ENCODE measurements around the gene CYTH3.
"Not testable (repeated sequence)": the region's sequence is repeated elsewhere in the genome, so short reads cannot be mapped to it uniquely, and the experiment has no call there.

CYTH3 gene

DNA sequence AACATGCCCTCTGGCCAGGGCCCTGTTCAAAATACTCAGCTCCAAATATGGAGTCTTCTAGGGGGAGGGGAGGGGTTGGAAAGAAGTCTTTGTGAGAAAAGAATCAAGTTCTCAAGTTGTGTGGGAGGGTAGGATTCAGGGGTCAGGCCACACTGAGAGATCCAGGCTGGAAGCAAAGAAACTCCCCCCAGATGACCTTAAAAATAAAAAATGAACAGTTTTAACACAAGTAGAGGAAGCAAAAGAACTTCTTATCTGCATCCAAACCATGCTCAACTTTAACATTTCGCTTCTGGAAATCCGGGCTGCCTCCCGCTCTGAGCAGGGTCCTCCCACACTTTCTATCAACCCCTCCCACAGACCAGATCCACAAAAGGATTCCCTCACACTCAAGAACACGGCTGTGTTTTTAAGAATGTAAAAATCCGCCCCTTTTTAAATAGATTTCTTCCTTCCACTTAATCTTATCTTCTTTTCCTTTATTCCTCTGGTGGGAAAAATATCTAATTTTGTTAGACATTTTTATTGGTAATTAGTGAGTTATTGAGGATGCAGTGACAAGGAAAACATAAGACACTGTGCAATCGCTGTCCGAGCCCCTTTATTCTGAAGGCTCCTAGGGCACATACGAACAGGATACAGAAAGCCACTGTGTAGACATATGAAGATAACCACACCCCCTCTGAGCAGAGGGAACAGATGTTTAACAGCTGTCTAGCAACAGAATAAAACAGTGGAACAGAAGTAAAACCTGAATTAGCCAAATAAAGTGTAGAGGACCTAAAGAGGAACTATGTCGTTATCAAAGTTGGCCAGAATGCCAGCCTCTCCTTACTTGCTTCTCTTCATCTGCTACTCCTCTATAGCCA, 43.8 kb downstream of the CYTH3 start:
- no peak overlapping the region for H3K4me2 ChIP-seq (ENCODE audit: insufficient read depth, low read length, poor library complexity, severe bottlenecking)
- no CpG with 5 or more reads among the region's 9 CpGs for WGBS, 2 donors (ENCODE audit: extremely low coverage in 2 of 2, insufficient read length in 2 of 2, insufficient replicate concordance in 1 of 2)
- no peaks in the 10 kb centered on the region for H3K27me3 ChIP-seq (ENCODE audit: control insufficient read depth in 3 of 3, insufficient read depth in 3 of 3, low read depth in 1 of 3, low read length in 3 of 3)
- H2BK12ac ChIP-seq (ENCODE audit: low read length) = no peak overlapping the region
- no peak overlapping the region for H3K4ac ChIP-seq (ENCODE audit: low read length)
- no peak overlapping the region for H4K91ac ChIP-seq (ENCODE audit: low read depth, low read length, poor library complexity)
- H3K9ac ChIP-seq (ENCODE audit: low read depth, low read length, poor library complexity) = no peak overlapping the region
- H4K8ac ChIP-seq (ENCODE audit: low read depth, low read length) = no peak overlapping the region
- H3K4me3 ChIP-seq (ENCODE audit: low read length in 2 of 2) = peak overlapping the region in 1 of 2 donors; percentile 46
- H3K14ac ChIP-seq (ENCODE audit: low read length) = no peak overlapping the region
- no peak overlapping the region for H3K23ac ChIP-seq (ENCODE audit: low read depth, low read length, poor library complexity)
- no peak overlapping the region for H3K18ac ChIP-seq (ENCODE audit: low read length)
- H2BK15ac ChIP-seq (ENCODE audit: low read length) = no peak overlapping the region
- peak overlapping the region; percentile 66 for H3K27ac ChIP-seq (replicated peaks; ENCODE audit: low read length)
- DNase-seq (ENCODE audit: low spot score) = no peak
- no peaks in the 10 kb centered on the region for H3K36me3 ChIP-seq (replicated peaks in 1 of 2; ENCODE audit: control insufficient read depth in 2 of 2, insufficient read depth in 2 of 2, low read length in 2 of 2)
- no peak overlapping the region for H2AK5ac ChIP-seq (ENCODE audit: low read depth, low read length)
- H2BK120ac ChIP-seq (ENCODE audit: low read depth, low read length) = no peak overlapping the region
- H3K9me3 ChIP-seq (replicated peaks in 1 of 2; ENCODE audit: control insufficient read depth in 2 of 2, insufficient read depth in 1 of 2, low read depth in 1 of 2, low read length in 2 of 2) = no peaks in the 10 kb centered on the region
- H2BK5ac ChIP-seq (ENCODE audit: low read length) = no peak overlapping the region
- no peaks in the 10 kb centered on the region for H3K79me1 ChIP-seq (ENCODE audit: low read depth, low read length)
- peak overlapping the region; percentile 82 for H2AFZ ChIP-seq (ENCODE audit: low read length)
- peaks cover 11 to 13% of the 10 kb centered on the region in 2 donors for H3K4me1 ChIP-seq (ENCODE audit: control insufficient read depth in 2 of 2, insufficient read depth in 1 of 2, low read depth in 1 of 2, low read length in 2 of 2)

DNA sequence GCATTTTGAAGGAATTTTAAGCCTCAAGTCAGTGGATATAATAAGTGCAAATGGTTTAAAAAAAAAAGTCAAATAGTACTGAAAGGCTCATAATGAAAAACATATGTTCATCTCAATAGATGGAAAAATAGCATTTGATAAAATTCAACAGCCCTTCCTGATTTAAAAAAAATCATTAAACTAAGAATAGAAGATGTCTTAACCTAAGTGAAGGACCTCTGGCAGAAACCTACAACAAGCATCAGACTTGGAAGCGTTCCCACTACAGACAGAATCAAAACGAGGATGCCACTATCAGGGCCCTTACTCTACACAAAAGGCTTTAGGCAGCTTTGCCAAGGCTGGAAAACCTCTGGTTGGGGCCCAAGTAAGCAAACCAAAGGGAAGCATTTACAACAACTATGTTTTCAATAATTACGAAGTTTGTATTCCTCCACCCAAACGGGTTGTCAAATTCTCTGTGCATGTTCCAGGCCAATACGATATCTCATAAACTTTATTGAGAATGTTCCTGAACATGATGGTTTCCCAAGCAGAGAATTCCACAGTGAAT, 45.1 kb downstream of the CYTH3 start:
- Histone ChIP-seq H3K9ac (ENCODE audit: low read depth, low read length, poor library complexity) (no peak overlapping the region), H3K23ac (ENCODE audit: low read depth, low read length, poor library complexity) (no peak overlapping the region), H2BK5ac (ENCODE audit: low read length) (no peak overlapping the region), H3K4ac (ENCODE audit: low read length) (no peak overlapping the region), H3K14ac (ENCODE audit: low read length) (no peak overlapping the region), H3K18ac (ENCODE audit: low read length) (no peak overlapping the region), H2BK12ac (ENCODE audit: low read length) (no peak overlapping the region), H2AK5ac (ENCODE audit: low read depth, low read length) (no peak overlapping the region), H3K4me1 (ENCODE audit: control insufficient read depth in 2 of 2, insufficient read depth in 1 of 2, low read depth in 1 of 2, low read length in 2 of 2) (peaks cover 11 to 13% of the 10 kb centered on the region in 2 donors), H4K91ac (ENCODE audit: low read depth, low read length, poor library complexity) (no peak overlapping the region), H3K27me3 (ENCODE audit: control insufficient read depth in 3 of 3, insufficient read depth in 3 of 3, low read depth in 1 of 3, low read length in 3 of 3) (no peaks in the 10 kb centered on the region), H3K9me3 (replicated peaks in 1 of 2; ENCODE audit: control insufficient read depth in 2 of 2, insufficient read depth in 1 of 2, low read depth in 1 of 2, low read length in 2 of 2) (no peaks in the 10 kb centered on the region), H3K79me1 (ENCODE audit: low read depth, low read length) (no peaks in the 10 kb centered on the region), H4K8ac (ENCODE audit: low read depth, low read length) (no peak overlapping the region), H3K36me3 (replicated peaks in 1 of 2; ENCODE audit: control insufficient read depth in 2 of 2, insufficient read depth in 2 of 2, low read length in 2 of 2) (no peaks in the 10 kb centered on the region), H2AFZ (ENCODE audit: low read length) (peak overlapping the region; percentile 82), H3K27ac (replicated peaks; ENCODE audit: low read length) (peak overlapping the region; percentile 12), H3K4me3 (ENCODE audit: low read length in 2 of 2) (no peak overlapping the region), H3K4me2 (ENCODE audit: insufficient read depth, low read length, poor library complexity, severe bottlenecking) (no peak overlapping the region), H2BK120ac (ENCODE audit: low read depth, low read length) (no peak overlapping the region), H2BK15ac (ENCODE audit: low read length) (no peak overlapping the region)
- no CpG with 5 or more reads among the region's 5 CpGs for WGBS, 2 donors (ENCODE audit: extremely low coverage in 2 of 2, insufficient read length in 2 of 2, insufficient replicate concordance in 1 of 2)
- DNase-seq (ENCODE audit: low spot score) = no peak

DNA sequence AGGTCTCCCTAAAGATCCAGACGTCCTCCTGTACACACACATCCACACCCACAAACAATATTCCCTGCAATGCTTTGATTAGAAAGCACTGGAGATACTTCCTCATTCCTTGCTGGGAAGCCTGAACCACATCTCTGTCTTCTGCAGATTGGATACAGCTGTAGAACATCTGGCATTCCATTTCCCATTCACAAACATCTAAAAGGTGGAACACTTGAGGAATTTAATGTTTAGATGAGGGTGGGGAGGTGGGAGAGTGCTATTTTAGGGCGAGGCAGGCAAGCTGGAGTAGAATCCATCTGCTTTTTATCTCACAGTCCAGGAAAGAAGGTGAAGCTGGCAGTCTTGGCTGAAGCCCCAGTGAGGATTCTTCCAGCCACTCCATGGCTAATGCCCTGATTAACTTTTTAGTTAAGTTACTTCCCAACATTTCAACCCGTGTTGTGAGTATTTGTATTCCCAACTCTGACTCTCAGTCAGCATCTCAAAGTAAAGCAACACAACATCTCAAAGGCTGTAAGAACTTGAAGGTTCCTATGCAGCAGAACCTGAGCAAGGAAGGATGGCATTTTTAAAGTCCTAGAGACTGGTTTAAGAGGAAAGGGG, 46.1 kb downstream of the CYTH3 start:
- Histone ChIP-seq H3K23ac (ENCODE audit: low read depth, low read length, poor library complexity) (no peak overlapping the region), H3K27me3 (ENCODE audit: control insufficient read depth in 3 of 3, insufficient read depth in 3 of 3, low read depth in 1 of 3, low read length in 3 of 3) (no peaks in the 10 kb centered on the region), H3K4me3 (ENCODE audit: low read length in 2 of 2) (no peak overlapping the region), H3K14ac (ENCODE audit: low read length) (no peak overlapping the region), H3K9ac (ENCODE audit: low read depth, low read length, poor library complexity) (no peak overlapping the region), H3K9me3 (replicated peaks in 1 of 2; ENCODE audit: control insufficient read depth in 2 of 2, insufficient read depth in 1 of 2, low read depth in 1 of 2, low read length in 2 of 2) (peaks cover 0 to 2% of the 10 kb centered on the region in 2 donors), H4K8ac (ENCODE audit: low read depth, low read length) (no peak overlapping the region), H3K79me1 (ENCODE audit: low read depth, low read length) (no peaks in the 10 kb centered on the region), H2BK5ac (ENCODE audit: low read length) (no peak overlapping the region), H3K4me2 (ENCODE audit: insufficient read depth, low read length, poor library complexity, severe bottlenecking) (no peak overlapping the region), H3K4me1 (ENCODE audit: control insufficient read depth in 2 of 2, insufficient read depth in 1 of 2, low read depth in 1 of 2, low read length in 2 of 2) (peaks cover 11 to 12% of the 10 kb centered on the region in 2 donors), H3K18ac (ENCODE audit: low read length) (no peak overlapping the region), H3K36me3 (replicated peaks in 1 of 2; ENCODE audit: control insufficient read depth in 2 of 2, insufficient read depth in 2 of 2, low read length in 2 of 2) (no peaks in the 10 kb centered on the region), H3K4ac (ENCODE audit: low read length) (no peak overlapping the region), H2AK5ac (ENCODE audit: low read depth, low read length) (no peak overlapping the region), H2BK12ac (ENCODE audit: low read length) (no peak overlapping the region), H3K27ac (replicated peaks; ENCODE audit: low read length) (no peak overlapping the region), H2BK120ac (ENCODE audit: low read depth, low read length) (no peak overlapping the region), H2AFZ (ENCODE audit: low read length) (no peak overlapping the region), H2BK15ac (ENCODE audit: low read length) (no peak overlapping the region), H4K91ac (ENCODE audit: low read depth, low read length, poor library complexity) (no peak overlapping the region)
- no CpG with 5 or more reads among the region's 3 CpGs for WGBS, 2 donors (ENCODE audit: extremely low coverage in 2 of 2, insufficient read length in 2 of 2, insufficient replicate concordance in 1 of 2)
- no peak for DNase-seq (ENCODE audit: low spot score)

DNA sequence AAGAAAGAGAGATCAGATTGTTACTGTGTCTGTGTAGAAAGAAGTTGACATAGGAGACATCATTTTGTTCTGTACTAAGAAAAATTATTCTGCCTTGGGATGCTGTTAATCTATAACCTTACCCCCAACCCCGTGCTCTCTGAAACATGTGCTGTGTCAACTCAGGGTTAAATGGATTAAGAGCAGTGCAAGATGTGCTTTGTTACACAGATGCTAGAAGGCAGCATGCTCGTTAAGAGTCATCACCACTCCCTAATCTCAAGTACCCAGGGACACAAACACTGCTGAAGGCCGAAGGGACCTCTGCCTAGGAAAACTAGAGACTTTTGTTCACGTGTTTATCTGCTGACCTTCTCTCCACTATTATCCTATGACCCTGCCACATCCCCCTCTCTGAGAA, 49.0 kb downstream of the CYTH3 start:
- not testable (repeated sequence) for H2BK15ac ChIP-seq (ENCODE audit: low read length); H3K4ac ChIP-seq (ENCODE audit: low read length); H3K9me3 ChIP-seq (replicated peaks in 1 of 2; ENCODE audit: control insufficient read depth in 2 of 2, insufficient read depth in 1 of 2, low read depth in 1 of 2, low read length in 2 of 2); H3K18ac ChIP-seq (ENCODE audit: low read length); H2BK5ac ChIP-seq (ENCODE audit: low read length); H2BK12ac ChIP-seq (ENCODE audit: low read length); H2AK5ac ChIP-seq (ENCODE audit: low read depth, low read length); H3K14ac ChIP-seq (ENCODE audit: low read length); H3K4me3 ChIP-seq (ENCODE audit: low read length in 2 of 2); H3K4me2 ChIP-seq (ENCODE audit: insufficient read depth, low read length, poor library complexity, severe bottlenecking); H3K27ac ChIP-seq (replicated peaks; ENCODE audit: low read length); H3K9ac ChIP-seq (ENCODE audit: low read depth, low read length, poor library complexity); DNase-seq (ENCODE audit: low spot score); H2AFZ ChIP-seq (ENCODE audit: low read length); H3K79me1 ChIP-seq (ENCODE audit: low read depth, low read length); H3K36me3 ChIP-seq (replicated peaks in 1 of 2; ENCODE audit: control insufficient read depth in 2 of 2, insufficient read depth in 2 of 2, low read length in 2 of 2); H3K4me1 ChIP-seq (ENCODE audit: control insufficient read depth in 2 of 2, insufficient read depth in 1 of 2, low read depth in 1 of 2, low read length in 2 of 2); H4K91ac ChIP-seq (ENCODE audit: low read depth, low read length, poor library complexity); H3K23ac ChIP-seq (ENCODE audit: low read depth, low read length, poor library complexity); H4K8ac ChIP-seq (ENCODE audit: low read depth, low read length); H3K27me3 ChIP-seq (ENCODE audit: control insufficient read depth in 3 of 3, insufficient read depth in 3 of 3, low read depth in 1 of 3, low read length in 3 of 3); H2BK120ac ChIP-seq (ENCODE audit: low read depth, low read length)
- WGBS, 2 donors (ENCODE audit: extremely low coverage in 2 of 2, insufficient read length in 2 of 2, insufficient replicate concordance in 1 of 2) = no CpG with 5 or more reads among the region's 4 CpGs
